GM23338 (cell line): ENCODE results near the gene HLA-DMB. TPM values are rescaled to one million over a fixed set of nuclear protein-coding genes. Genes with fewer than 3 reads are reported as not detected.

Experiments used
- ATAC-seq: fragments of 200-7000 bp; cut with Tn5 transposase; 3 replicates; pipeline ENCODE4 v1.9.1; 2020
- DNase-seq: peaks from one replicate; pipeline ENCODE4 v3.0.0-alpha.2; 2015; ENCODE audit warnings: low spot score
- H2AFZ ChIP-seq: fragments of 200-600 bp; sonication (generic); 2 replicates; pipeline ENCODE4 v1.8.0; 2016; ENCODE audit warnings: antibody characterized with exemption, mild to moderate bottlenecking, moderate library complexity
- H3F3A ChIP-seq: fragments of 200-600 bp; sonication (generic); replicated peaks from 2 replicates; pipeline ENCODE4 v1.8.0; 2017; ENCODE audit warnings: antibody characterized with exemption, mixed run types, low read depth
- H3K27ac ChIP-seq: fragments of 200-600 bp; sonication (generic); 2 replicates; pipeline ENCODE4 v1.6.1; 2016; ENCODE audit warnings: low read depth
- H3K27me3 ChIP-seq: fragments of 200-600 bp; sonication (generic); 2 replicates; pipeline ENCODE4 v1.8.0; 2016; ENCODE audit warnings: mild to moderate bottlenecking, mixed run types, moderate library complexity; ENCODE audit not compliant: insufficient read depth
- H3K36me3 ChIP-seq: fragments of 200-600 bp; sonication (generic); 2 replicates; pipeline ENCODE4 v1.8.0; 2016; ENCODE audit warnings: mild to moderate bottlenecking; ENCODE audit not compliant: insufficient read depth
- H3K4me1 ChIP-seq: fragments of 200-600 bp; sonication (generic); 2 replicates; pipeline ENCODE4 v1.8.0; 2016; ENCODE audit warnings: mild to moderate bottlenecking, moderate library complexity; ENCODE audit not compliant: insufficient read depth
- H3K4me2 ChIP-seq: fragments of 200-600 bp; sonication (generic); 2 replicates; pipeline ENCODE4 v1.7.1; 2017; ENCODE audit warnings: mixed run types
- H3K4me3 ChIP-seq: fragments of 200-600 bp; sonication (generic); 2 replicates; pipeline ENCODE4 v1.6.1; 2016; ENCODE audit warnings: mixed run types
- H3K79me2 ChIP-seq: fragments of 200-600 bp; sonication (generic); replicated peaks from 2 replicates; pipeline ENCODE4 v1.8.0; 2017; ENCODE audit warnings: mild to moderate bottlenecking; ENCODE audit not compliant: insufficient read depth
- H3K9me2 ChIP-seq: fragments of 200-600 bp; sonication (generic); 2 replicates; pipeline ENCODE4 v1.8.0; 2017; ENCODE audit not compliant: insufficient read depth
- H4K20me1 ChIP-seq: fragments of 200-600 bp; sonication (generic); replicated peaks from 2 replicates; pipeline ENCODE4 v1.8.0; 2017; ENCODE audit warnings: mild to moderate bottlenecking; ENCODE audit not compliant: insufficient read depth
- H3K27ac Mint-ChIP-seq: 2 replicates; pipeline ENCODE4 v1.8.0; 2020; ENCODE audit warnings: inconsistent platforms, mild to moderate bottlenecking, moderate library complexity, mixed read lengths
- H3K27me3 Mint-ChIP-seq: 3 replicates; pipeline ENCODE4 v1.8.0; 2022; ENCODE audit warnings: low read depth, mild to moderate bottlenecking, moderate library complexity, mixed read lengths, inconsistent platforms; ENCODE audit not compliant: insufficient read depth, poor library complexity
- H3K36me3 Mint-ChIP-seq: 3 replicates; pipeline ENCODE4 v1.8.0; 2021; ENCODE audit warnings: low read depth, mild to moderate bottlenecking, inconsistent platforms, moderate library complexity, mixed read lengths
- H3K4me1 Mint-ChIP-seq: 3 replicates; pipeline ENCODE4 v1.8.0; 2020; ENCODE audit warnings: mild to moderate bottlenecking, inconsistent platforms, mixed read lengths
- H3K4me3 Mint-ChIP-seq: 3 replicates; pipeline ENCODE4 v1.8.0; 2021; ENCODE audit warnings: moderate library complexity, mild to moderate bottlenecking, inconsistent platforms, mixed read lengths
- H3K9me3 Mint-ChIP-seq: 3 replicates; pipeline ENCODE4 v1.8.0; 2020; ENCODE audit warnings: moderate library complexity, mild to moderate bottlenecking, inconsistent platforms, mixed read lengths
- CTCF ChIP-seq, 2 experiments: fragments of 200-600 bp in 1 of 2; sonication (generic) in 1 of 2; conservative IDR thresholded peaks; 2 replicates each; pipeline versions ENCODE4 v1.5.1 to v1.6.1; 2016 to 2017; ENCODE audit warnings: antibody characterized with exemption in 2 of 2, low read depth in 2 of 2, mild to moderate bottlenecking in 2 of 2, moderate library complexity in 1 of 2
- ETS1 ChIP-seq: IDR thresholded peaks from 2 replicates; pipeline ENCODE4 v1.6.1; 2016; ENCODE audit warnings: antibody characterized with exemption
- EZH2 ChIP-seq: fragments of 200-600 bp; sonication (generic); IDR thresholded peaks from one replicate; pipeline ENCODE4 v1.8.0; 2017; ENCODE audit warnings: antibody characterized with exemption, mild to moderate bottlenecking, low read depth; ENCODE audit not compliant: unreplicated experiment
- JUNB ChIP-seq: IDR thresholded peaks from one replicate; pipeline ENCODE4 v1.6.1; 2016; ENCODE audit warnings: antibody characterized with exemption; ENCODE audit not compliant: unreplicated experiment
- POLR2AphosphoS5 ChIP-seq: IDR thresholded peaks from 2 replicates; pipeline ENCODE4 v1.6.1; 2016; ENCODE audit warnings: antibody characterized with exemption, low read depth
- REST ChIP-seq: IDR thresholded peaks from one replicate; pipeline ENCODE4 v1.6.1; 2018; ENCODE audit warnings: antibody characterized with exemption; ENCODE audit not compliant: unreplicated experiment
- STAT1 ChIP-seq: IDR thresholded peaks from one replicate; pipeline ENCODE4 v1.6.1; 2016; ENCODE audit warnings: antibody characterized with exemption; ENCODE audit not compliant: unreplicated experiment
- ZNF114 ChIP-seq: fragments of 250-450 bp; sonication (Bioruptor Pico); IDR thresholded peaks from 2 replicates; pipeline ENCODE4 v1.5.0; 2020; ENCODE audit warnings: mild to moderate bottlenecking, moderate library complexity
- ZNF331 ChIP-seq: fragments of 250-450 bp; sonication (Bioruptor Pico); IDR thresholded peaks from 2 replicates; pipeline ENCODE4 v1.5.0; 2020; ENCODE audit warnings: low read depth, mild to moderate bottlenecking, moderate library complexity
- polyA plus RNA-seq: library from polyadenylated mRNA; unstranded; fragments of >200 nt; fragmentation: Nextera tagmentation; extraction: Ambion mirVana; gene quantifications from 2 replicates; pipeline ENCODE4 v1.2.1, GENCODE V29; 2016
- total RNA-seq: library from RNA; depleted of rRNA; stranded (reverse); fragments of >200 nt; shearing (Covaris generic); gene quantifications from 2 replicates; pipeline ENCODE4 v1.2.3, GENCODE V29; 2014

HLA-DMB gene
- total and polyA plus RNA-seq, 2 experiments from 2014 or later: 0.70 to 1.6 TPM

- no peak for TF ChIP-seq CTCF (conservative IDR thresholded peaks at IDR 0.05; ENCODE audit: low read depth in 2 of 2)
- no peak for TF ChIP-seq POLR2AphosphoS5
- TF ChIP-seq ETS1: no peak
- no peak for TF ChIP-seq EZH2
- no peak for TF ChIP-seq ZNF331 (CRISPR knock-in tag)
- no peak for TF ChIP-seq STAT1
- TF ChIP-seq JUNB: no peak
- no peak for TF ChIP-seq ZNF114 (CRISPR knock-in tag)
- TF ChIP-seq REST: no peak
Measured at GRCh38 chr6:32937230-32937633, 3.6 kb downstream of the HLA-DMB start (continued).

- no peak for ATAC-seq
- H3K27ac Mint-ChIP-seq: no peak overlapping the region
- Histone ChIP-seq H3K36me3 (no peaks in the 10 kb centered on the region), H4K20me1 (no peaks in the 10 kb centered on the region), H3K27me3 (no peaks in the 10 kb centered on the region), H3F3A (no peaks in the 10 kb centered on the region), H3K4me3 (no peak overlapping the region), H3K4me2 (no peak overlapping the region), H2AFZ (no peak overlapping the region), H3K9me2 (no peaks in the 10 kb centered on the region), H3K4me1 (0 out of 2 replicates have a peak, but pooled peaks cover 4% of the 10 kb centered on the region), H3K79me2 (no peaks in the 10 kb centered on the region), H3K27ac (no peak overlapping the region)
- peaks cover 4% of the 10 kb centered on the region for H3K27me3 Mint-ChIP-seq
- H3K4me3 Mint-ChIP-seq: no peak overlapping the region; the same call in 2 of the 3 replicates
- no peaks in the 10 kb centered on the region for H3K9me3 Mint-ChIP-seq
- H3K36me3 Mint-ChIP-seq: no peaks in the 10 kb centered on the region
- no peak for DNase-seq
- no peak for TF ChIP-seq CTCF (conservative IDR thresholded peaks at IDR 0.05; ENCODE audit: low read depth in 2 of 2)
- TF ChIP-seq POLR2AphosphoS5: no peak
- no peak for TF ChIP-seq STAT1
- no peak for TF ChIP-seq JUNB
- H3K4me1 Mint-ChIP-seq: peaks cover 13% of the 10 kb centered on the region
Measured at GRCh38 chr6:32936239-32937152, 4.3 kb downstream of the HLA-DMB start.
